ENCODE results near the gene C1orf122. TPM values are rescaled to one million over a fixed set of nuclear protein-coding genes. Genes with fewer than 3 reads are reported as not detected.

C1orf122 gene
- total and polyA plus RNA-seq, 10 of the 15 experiments (the other 5 are each of a cell fraction or from before 2014, with no cell fraction given): 1.6 to 35.8 (median 14.8) TPM

DNA sequence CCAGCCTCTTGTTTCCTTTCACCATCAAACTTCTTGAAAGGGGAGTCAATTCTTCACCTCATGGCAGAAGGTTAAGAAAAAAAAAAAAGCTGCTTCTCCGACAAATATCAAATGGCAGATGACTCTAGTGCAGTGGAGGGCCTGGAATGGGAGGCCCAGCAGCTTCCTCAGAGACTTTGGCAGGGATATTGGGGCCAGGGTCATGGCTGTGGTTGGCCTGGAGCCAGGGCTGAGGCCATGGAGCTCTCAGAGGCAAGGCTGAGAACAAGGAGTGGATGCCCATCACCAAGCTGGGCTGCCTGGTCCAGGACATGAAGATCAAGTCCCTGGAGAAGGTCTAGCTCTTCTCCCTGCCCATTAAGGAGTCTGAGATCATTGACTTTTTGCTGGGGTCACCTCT, 33.1 kb downstream of the C1orf122 start (continued):
- TF ChIP-seq, protein P1, sequence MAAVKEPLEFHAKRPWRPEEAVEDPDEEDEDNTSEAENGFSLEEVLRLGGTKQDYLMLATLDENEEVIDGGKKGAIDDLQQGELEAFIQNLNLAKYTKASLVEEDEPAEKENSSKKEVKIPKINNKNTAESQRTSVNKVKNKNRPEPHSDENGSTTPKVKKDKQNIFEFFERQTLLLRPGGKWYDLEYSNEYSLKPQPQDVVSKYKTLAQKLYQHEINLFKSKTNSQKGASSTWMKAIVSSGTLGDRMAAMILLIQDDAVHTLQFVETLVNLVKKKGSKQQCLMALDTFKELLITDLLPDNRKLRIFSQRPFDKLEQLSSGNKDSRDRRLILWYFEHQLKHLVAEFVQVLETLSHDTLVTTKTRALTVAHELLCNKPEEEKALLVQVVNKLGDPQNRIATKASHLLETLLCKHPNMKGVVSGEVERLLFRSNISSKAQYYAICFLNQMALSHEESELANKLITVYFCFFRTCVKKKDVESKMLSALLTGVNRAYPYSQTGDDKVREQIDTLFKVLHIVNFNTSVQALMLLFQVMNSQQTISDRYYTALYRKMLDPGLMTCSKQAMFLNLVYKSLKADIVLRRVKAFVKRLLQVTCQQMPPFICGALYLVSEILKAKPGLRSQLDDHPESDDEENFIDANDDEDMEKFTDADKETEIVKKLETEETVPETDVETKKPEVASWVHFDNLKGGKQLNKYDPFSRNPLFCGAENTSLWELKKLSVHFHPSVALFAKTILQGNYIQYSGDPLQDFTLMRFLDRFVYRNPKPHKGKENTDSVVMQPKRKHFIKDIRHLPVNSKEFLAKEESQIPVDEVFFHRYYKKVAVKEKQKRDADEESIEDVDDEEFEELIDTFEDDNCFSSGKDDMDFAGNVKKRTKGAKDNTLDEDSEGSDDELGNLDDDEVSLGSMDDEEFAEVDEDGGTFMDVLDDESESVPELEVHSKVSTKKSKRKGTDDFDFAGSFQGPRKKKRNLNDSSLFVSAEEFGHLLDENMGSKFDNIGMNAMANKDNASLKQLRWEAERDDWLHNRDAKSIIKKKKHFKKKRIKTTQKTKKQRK (IDR thresholded peaks at IDR 0.05; ENCODE audit: low read depth, low read length): no peak
- TF ChIP-seq NFIC (IDR thresholded peaks at IDR 0.05; ENCODE audit: low read depth, low read length) (no peak), JUNB (IDR thresholded peaks at IDR 0.05) (no peak), MTA2 (IDR thresholded peaks at IDR 0.05; ENCODE audit: low read depth) (no peak), KAT2A (conservative IDR thresholded peaks at IDR 0.05; ENCODE audit: control insufficient read depth, low read depth, low read length) (no peak), SMAD1 (IDR thresholded peaks at IDR 0.05; ENCODE audit: low read depth, partially characterized antibody) (no peak), HDAC2 (IDR thresholded peaks at IDR 0.05) (no peak), TBL1XR1 (IDR thresholded peaks at IDR 0.05; ENCODE audit: low read depth, low read length) (no peak)
- TF ChIP-seq, protein P2, sequence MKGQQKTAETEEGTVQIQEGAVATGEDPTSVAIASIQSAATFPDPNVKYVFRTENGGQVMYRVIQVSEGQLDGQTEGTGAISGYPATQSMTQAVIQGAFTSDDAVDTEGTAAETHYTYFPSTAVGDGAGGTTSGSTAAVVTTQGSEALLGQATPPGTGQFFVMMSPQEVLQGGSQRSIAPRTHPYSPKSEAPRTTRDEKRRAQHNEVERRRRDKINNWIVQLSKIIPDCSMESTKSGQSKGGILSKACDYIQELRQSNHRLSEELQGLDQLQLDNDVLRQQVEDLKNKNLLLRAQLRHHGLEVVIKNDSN (IDR thresholded peaks at IDR 0.05; ENCODE audit: borderline replicate concordance, extremely low read length, insufficient read depth, low read depth, low read length): no peak

DNA sequence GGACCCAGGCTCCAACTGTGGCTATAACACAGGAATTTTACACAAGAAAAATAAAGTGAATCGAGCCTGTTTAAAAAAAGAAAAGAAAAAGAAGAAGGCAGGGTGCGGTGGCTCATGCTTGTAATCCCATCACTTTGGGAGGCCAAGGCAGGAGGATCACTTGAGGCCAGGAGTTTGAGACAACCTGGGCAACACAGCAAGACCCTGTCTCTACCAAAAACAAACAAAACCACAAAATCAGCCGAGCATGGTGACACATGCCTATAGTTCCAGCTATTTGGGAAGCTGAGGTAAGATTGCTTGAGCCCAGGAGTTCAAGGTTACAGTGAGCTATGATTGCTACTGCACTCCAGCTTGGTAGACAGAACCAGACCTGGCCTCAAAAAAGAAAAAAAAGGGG, 34.1 kb downstream of the C1orf122 start:
- WGBS (ENCODE audit: insufficient coverage, insufficient replicate concordance, low lambda C conversion rate, missing lambda C conversion rate): 80% methylated on average over 3 of the region's 3 CpGs
- H3K9ac ChIP-seq (ENCODE audit: control insufficient read depth, insufficient read depth, low read length): no peak overlapping the region
- H3K4me2 ChIP-seq (ENCODE audit: control insufficient read depth, insufficient read depth): no peak overlapping the region
- no TSS peak for BruUV-seq (replicated peaks)
- SMC1A ChIA-PET (ENCODE audit: uncharacterized antibody, unreplicated experiment): interaction anchor here (2.4 kb wide), 1 partner anchor 17 kb away, joined by 7 read pairs; the partner anchor contains the start of gene MTF1
- no peak overlapping the region for H3K4me3 ChIP-seq
- H3K27me3 ChIP-seq (replicated peaks in 1 of 2; ENCODE audit: control insufficient read depth in 2 of 2, insufficient read depth in 2 of 2, low read length in 1 of 2): no peaks in the 10 kb centered on the region
- no peaks in the 10 kb centered on the region; the same call in none of the 2 replicates for H3K4me1 ChIP-seq (ENCODE audit: control insufficient read depth, insufficient read depth, low read length)
- intact Hi-C loops (cut with micrococcal nuclease; ENCODE audit: unreplicated experiment): no loop called here
- CTCF ChIA-PET: interaction anchor here (0.6 to 1.2 kb wide), 3 partner anchors 19 to 327 kb away, joined by 3 to 8 read pairs (median 3); partner anchors contain the start of gene MEAF6
- RAD21 ChIA-PET (ENCODE audit: unreplicated experiment): no interaction called here
- POLR2A ChIA-PET: interaction anchor here (1.3 kb wide), 1 partner anchor 9 kb away, joined by 3 read pairs; no protein-coding TSS in a partner anchor
- no peak overlapping the region for H3K27ac ChIP-seq (ENCODE audit: control insufficient read depth, insufficient read depth)
- FAIRE-seq (no peak), DNase-seq (ENCODE audit: low read depth, low spot score) (no peak), ATAC-seq (no peak)
- peaks cover 11 to 13% of the 10 kb centered on the region in 2 experiments for H3K36me3 ChIP-seq (ENCODE audit: control insufficient read depth in 2 of 2, insufficient read depth in 2 of 2, low read length in 1 of 2)
- no peak overlapping the region for H2AFZ ChIP-seq (ENCODE audit: control insufficient read depth, low read depth, low read length)
- no peaks in the 10 kb centered on the region for H4K20me1 ChIP-seq (ENCODE audit: control insufficient read depth, insufficient read depth)
- H3K9me3 ChIP-seq (replicated peaks; ENCODE audit: control insufficient read depth, insufficient read depth, low read length): no peaks in the 10 kb centered on the region
- no peak for TF ChIP-seq TBL1XR1 (IDR thresholded peaks at IDR 0.05; ENCODE audit: low read depth, low read length)
- no peak for TF ChIP-seq RAD51 (IDR thresholded peaks at IDR 0.05)
- TF ChIP-seq HDAC2 (IDR thresholded peaks at IDR 0.05): no peak
- no peak for TF ChIP-seq RAD21 (IDR thresholded peaks at IDR 0.05; ENCODE audit: insufficient read depth, low read depth, low read length)
- TF ChIP-seq ZZZ3 (IDR thresholded peaks at IDR 0.05; ENCODE audit: control insufficient read depth, insufficient read length, low read depth): no peak
- no peak for TF ChIP-seq ZNF384 (IDR thresholded peaks at IDR 0.05; ENCODE audit: borderline replicate concordance, low read depth, low read length)
- TF ChIP-seq ZNF274 (IDR thresholded peaks at IDR 0.05; ENCODE audit: insufficient read depth, insufficient read length): no peak
- TF ChIP-seq ESRRA (IDR thresholded peaks at IDR 0.05; ENCODE audit: low read length): no peak
- TF ChIP-seq BRCA1 (IDR thresholded peaks at IDR 0.05; ENCODE audit: low read depth, low read length): no peak
- TF ChIP-seq, protein P3, sequence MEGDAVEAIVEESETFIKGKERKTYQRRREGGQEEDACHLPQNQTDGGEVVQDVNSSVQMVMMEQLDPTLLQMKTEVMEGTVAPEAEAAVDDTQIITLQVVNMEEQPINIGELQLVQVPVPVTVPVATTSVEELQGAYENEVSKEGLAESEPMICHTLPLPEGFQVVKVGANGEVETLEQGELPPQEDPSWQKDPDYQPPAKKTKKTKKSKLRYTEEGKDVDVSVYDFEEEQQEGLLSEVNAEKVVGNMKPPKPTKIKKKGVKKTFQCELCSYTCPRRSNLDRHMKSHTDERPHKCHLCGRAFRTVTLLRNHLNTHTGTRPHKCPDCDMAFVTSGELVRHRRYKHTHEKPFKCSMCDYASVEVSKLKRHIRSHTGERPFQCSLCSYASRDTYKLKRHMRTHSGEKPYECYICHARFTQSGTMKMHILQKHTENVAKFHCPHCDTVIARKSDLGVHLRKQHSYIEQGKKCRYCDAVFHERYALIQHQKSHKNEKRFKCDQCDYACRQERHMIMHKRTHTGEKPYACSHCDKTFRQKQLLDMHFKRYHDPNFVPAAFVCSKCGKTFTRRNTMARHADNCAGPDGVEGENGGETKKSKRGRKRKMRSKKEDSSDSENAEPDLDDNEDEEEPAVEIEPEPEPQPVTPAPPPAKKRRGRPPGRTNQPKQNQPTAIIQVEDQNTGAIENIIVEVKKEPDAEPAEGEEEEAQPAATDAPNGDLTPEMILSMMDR (IDR thresholded peaks at IDR 0.05 in 2 of 3, conservative IDR thresholded peaks at IDR 0.05 in 1 of 3; ENCODE audit: control insufficient read depth in 2 of 3, extremely low read depth in 1 of 3, insufficient read depth in 1 of 3, low read depth in 3 of 3, low read length in 3 of 3): no peak
- no peak for TF ChIP-seq STAT3 (IDR thresholded peaks at IDR 0.05; ENCODE audit: low read depth, low read length)
- H3K79me2 ChIP-seq (ENCODE audit: control insufficient read depth, insufficient read depth, low read length): peaks cover 17% of the 10 kb centered on the region
- in situ Hi-C loops (cut with MboI): no loop called here
